ENCODE results near the gene CCDC90B.

The CCDC90B gene

DNA sequence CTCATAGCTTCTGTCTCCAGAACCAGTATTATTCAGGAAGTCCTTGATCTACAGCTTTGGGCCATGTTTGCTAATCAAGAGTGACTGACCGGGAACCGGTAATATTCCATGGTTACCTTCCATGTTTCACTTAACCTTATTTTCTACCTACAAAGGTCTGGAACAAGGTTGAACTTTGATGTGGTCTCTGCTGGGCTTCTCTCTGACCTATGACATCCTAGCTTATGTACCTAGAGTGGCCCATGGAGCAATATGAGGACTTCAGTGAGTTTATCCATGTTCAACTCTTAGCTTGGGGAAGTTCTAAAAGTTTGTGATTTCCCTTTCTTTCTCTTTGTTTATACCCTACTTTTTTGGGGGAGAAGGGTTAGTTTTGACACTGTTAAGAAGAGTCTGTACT lies 33.2 kb downstream of the CCDC90B start:
- H3K4me3 ChIP-seq (replicated peaks; ENCODE audit: low read depth, low read length): no peak overlapping the region
- DNase-seq (ENCODE audit: low read depth): no peak
- TF ChIP-seq, protein P1, sequence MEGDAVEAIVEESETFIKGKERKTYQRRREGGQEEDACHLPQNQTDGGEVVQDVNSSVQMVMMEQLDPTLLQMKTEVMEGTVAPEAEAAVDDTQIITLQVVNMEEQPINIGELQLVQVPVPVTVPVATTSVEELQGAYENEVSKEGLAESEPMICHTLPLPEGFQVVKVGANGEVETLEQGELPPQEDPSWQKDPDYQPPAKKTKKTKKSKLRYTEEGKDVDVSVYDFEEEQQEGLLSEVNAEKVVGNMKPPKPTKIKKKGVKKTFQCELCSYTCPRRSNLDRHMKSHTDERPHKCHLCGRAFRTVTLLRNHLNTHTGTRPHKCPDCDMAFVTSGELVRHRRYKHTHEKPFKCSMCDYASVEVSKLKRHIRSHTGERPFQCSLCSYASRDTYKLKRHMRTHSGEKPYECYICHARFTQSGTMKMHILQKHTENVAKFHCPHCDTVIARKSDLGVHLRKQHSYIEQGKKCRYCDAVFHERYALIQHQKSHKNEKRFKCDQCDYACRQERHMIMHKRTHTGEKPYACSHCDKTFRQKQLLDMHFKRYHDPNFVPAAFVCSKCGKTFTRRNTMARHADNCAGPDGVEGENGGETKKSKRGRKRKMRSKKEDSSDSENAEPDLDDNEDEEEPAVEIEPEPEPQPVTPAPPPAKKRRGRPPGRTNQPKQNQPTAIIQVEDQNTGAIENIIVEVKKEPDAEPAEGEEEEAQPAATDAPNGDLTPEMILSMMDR (IDR thresholded peaks at IDR 0.05; ENCODE audit: low read length, missing control alignments): no peak

GRCh38 chr11:83252266-83252665 lies 33.9 kb downstream of the CCDC90B start:
- no peak overlapping the region for H3K4me3 ChIP-seq (replicated peaks; ENCODE audit: low read depth, low read length)
- TF ChIP-seq, protein P1 (IDR thresholded peaks at IDR 0.05; ENCODE audit: low read length, missing control alignments): no peak
- no peak for DNase-seq (ENCODE audit: low read depth)

- TF ChIP-seq, protein P1 (IDR thresholded peaks at IDR 0.05; ENCODE audit: low read length, missing control alignments): peak; percentile 78
- H3K4me3 ChIP-seq (replicated peaks; ENCODE audit: low read depth, low read length): no peak overlapping the region
- peak; percentile 75 for DNase-seq (ENCODE audit: low read depth)
Observed at GRCh38 chr11:83249972-83250593, 36.1 kb downstream of the CCDC90B start.

DNA sequence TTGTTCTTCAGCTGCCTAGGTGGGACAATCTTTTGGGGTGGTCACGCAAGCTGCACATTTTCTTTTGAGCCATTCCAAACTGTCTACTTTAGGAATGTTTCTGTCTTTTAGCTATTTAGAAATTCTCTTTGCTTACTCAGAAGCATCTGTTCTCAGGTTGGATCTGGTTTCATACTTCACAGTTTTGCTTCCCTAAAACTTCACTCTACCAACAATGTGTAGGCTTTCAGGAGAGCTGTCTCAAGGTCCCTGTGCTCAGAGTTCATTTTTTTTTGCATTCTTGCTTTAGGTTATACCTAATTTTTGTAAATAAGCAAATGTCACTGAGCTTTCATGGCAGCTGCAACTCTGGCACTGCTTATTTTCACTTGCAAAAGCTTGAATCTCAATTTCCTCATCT lies 36.7 kb downstream of the CCDC90B start:
- DNase-seq (ENCODE audit: low read depth): no peak
- H3K4me3 ChIP-seq (replicated peaks; ENCODE audit: low read depth, low read length): no peak overlapping the region
- TF ChIP-seq, protein P1 (IDR thresholded peaks at IDR 0.05; ENCODE audit: low read length, missing control alignments): no peak

GRCh38 chr11:83241291-83241946 lies 44.7 kb downstream of the CCDC90B start:
- peak; percentile 74 for DNase-seq (ENCODE audit: low read depth)
- no peak overlapping the region for H3K4me3 ChIP-seq (replicated peaks; ENCODE audit: low read depth, low read length)
- TF ChIP-seq, protein P1 (IDR thresholded peaks at IDR 0.05; ENCODE audit: low read length, missing control alignments): peak; percentile 73

DNA sequence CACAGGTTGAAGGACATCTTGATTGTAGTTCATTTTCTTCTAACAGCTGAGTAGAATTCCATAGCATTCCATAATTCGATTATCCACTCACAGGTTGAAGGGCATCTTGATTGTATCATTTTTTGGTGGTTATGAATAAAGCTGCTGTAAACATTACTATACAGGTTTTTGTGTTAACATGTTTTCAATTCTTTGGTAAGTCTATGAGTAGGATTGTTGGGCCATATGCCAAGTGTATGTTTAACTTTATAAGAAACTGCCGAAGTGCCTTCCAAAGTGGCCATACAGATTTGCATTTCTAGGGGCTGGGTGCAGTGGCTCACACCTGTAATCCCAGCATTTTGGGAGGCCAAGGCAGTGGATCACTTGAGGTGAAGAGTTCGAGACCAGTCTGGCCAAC lies 48.1 kb downstream of the CCDC90B start:
- H3K4me3 ChIP-seq (replicated peaks; ENCODE audit: low read depth, low read length): no peak overlapping the region
- TF ChIP-seq, protein P1 (IDR thresholded peaks at IDR 0.05; ENCODE audit: low read length, missing control alignments): no peak
- DNase-seq (ENCODE audit: low read depth): no peak

GRCh38 chr11:83235825-83236224 lies 50.3 kb downstream of the CCDC90B start:
- DNase-seq (ENCODE audit: low read depth): peak; percentile 45
- H3K4me3 ChIP-seq (replicated peaks; ENCODE audit: low read depth, low read length): no peak overlapping the region
- TF ChIP-seq, protein P1 (IDR thresholded peaks at IDR 0.05; ENCODE audit: low read length, missing control alignments): no peak

Data from fibroblast of pulmonary artery (primary cell).